ENCODE results near the gene ESPNL.

Gene ESPNL

DNA sequence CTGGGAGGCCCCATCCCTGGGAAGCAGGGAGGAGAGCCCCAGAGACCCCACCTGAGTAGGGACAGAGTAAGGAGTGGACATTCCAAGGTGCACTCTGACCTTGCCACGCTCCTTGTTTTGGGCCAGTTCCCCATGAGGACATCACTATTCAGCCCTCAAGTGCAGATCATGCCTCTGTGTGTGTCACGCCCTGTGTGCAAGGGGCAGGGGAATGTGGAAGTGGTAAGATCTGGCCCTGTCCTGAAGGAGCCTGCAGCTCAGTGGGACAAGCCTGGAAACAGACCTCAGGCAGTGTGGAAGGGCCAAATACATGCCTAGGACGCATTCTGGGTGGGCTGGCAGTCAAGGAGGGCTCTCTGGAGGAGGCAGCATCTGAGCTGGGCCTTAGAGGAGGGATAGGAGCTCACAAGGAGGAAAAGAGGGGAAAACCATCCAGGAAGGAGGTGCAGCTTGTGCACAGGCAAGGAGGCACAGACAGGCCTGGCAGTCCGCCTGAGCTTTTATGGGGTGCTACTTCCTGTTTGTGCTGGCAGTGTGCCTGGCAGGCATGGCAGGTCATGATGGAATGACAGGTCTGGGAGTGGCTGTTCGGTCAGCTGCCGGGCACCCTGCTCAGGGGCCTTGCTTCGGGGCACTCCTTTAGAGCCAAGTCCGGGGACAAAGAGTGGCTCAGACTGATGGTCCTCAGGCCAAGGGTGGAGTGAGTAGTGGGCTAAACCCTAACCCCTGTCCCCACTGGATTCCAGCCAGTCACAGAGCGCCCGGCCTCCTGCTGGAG is 41.6 kb downstream of the ESPNL start:
- no peak for DNase-seq (ENCODE audit: low spot score)

DNA sequence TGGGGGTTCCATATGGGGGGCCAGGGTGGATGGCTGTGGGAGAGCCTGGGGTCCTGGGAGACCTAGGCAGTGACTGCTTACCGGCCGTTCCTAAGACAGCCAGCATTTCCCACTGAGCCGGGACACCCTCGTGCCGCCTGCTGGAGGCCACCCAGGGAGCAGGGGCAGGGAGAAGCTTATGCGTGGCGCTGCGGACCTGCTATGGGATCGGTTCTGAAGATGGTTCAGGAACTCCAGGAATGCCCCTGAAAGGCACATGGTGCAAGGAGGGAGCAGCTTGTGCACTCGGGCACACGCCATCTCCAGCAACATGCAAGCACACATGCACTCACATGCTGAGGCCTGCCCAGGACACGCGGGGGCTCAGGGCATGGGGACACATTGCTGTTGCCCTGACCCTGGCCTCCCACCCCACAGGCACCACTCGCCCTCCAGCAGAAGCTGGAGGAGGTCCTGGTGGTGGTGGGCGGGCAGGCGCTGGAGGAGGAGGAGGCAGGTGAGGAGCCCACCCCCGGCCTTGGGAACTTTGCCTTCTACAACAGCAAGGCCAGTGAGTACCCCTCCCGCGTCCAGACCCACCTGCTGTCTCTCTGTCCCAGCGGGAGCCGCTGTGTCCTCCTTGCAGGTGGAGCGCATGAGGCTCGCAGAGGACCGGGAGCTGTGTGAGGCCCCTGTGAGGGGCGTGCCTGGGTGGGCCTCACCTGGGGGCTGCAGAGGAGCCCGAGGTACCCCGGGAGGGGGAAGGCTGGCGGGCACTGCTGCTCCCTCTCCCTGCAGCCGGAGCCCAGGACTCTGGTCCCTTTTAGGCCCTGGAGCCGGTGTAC is 42.5 kb downstream of the ESPNL start:
- no peak for DNase-seq (ENCODE audit: low spot score)

- DNase-seq (ENCODE audit: low spot score): no peak
These were observed 43.3 kb downstream of the ESPNL start for GRCh38 chr2:238143239-238143951.

- no peak for DNase-seq (ENCODE audit: low spot score)
These were observed 44.1 kb downstream of the ESPNL start for GRCh38 chr2:238144262-238144661.

DNA sequence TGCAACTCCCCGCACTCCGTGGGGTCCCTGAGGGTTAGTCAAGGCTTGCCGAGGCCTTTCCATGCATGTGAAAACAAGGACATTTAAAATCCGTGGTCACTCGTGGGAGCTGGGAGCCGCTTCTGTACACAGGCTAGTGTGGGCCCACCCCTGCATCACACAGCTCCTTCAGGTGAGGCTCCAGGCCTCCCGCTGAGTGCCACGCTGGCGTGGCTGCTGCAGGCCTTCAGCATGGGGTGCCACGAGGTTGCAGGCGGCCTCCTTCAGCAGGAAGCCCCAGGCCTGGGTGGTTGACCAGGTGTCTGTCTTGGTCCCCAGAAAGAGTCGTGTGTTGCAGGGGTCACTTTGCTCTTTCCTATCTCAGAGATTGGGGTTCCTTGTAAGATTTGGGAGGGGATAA is 44.9 kb downstream of the ESPNL start:
- no peak for DNase-seq (ENCODE audit: low spot score)

GRCh38 chr2:238145851-238146250 is 45.7 kb downstream of the ESPNL start:
- DNase-seq (ENCODE audit: low spot score): no peak

DNA sequence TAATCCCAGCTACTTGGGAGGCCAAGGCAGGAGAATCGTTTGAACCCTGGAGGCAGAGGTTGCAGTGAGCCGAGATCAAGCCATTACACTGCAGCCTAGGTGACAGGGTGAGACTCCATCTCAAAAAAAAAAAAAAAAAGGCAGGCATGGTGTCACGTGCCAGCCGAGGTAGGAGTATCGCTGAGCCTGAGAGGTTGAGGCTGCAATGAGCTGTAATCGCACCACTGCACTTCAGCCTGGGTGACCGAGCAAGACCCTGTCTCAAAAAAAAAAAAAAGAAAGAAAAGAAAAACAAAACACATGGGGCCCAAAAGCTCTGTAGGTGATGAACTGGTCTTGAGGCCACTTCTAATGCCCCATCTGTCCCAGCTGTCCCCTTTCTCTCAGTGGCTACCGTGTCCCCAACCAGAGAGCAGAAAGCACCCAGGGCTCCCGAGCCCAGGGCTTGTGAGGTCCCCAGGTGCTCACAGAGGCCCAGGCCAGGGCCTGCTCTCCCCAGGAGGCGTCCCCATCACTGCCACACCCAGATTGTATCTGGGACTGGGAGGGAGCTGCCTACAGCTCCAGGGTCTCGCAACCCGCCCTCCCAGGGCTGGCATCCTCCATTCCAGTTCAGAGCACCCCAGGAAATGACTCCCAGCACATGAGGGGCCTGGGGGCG is 46.9 kb downstream of the ESPNL start:
- no peak for DNase-seq (ENCODE audit: low spot score)

DNA sequence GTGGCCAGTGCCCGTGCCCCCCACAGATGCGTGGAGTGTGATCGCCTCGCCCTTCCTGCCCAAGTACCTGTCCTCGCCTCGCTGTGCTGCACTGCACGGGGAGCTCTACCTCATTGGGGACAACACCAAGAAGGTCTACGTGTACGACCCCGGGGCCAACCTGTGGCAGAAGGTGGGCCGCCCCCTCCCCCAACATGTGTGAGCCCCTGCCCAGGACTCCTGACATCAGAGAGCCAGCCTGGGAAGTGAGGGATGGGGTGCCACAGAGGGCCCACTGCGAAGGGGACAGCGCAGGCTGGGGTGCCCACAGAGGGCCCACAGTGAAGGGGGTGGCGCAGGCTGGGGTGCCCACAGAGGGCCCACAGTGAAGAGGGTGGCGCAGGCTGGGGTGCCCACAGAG is 48.8 kb downstream of the ESPNL start:
- no peak for DNase-seq (ENCODE audit: low spot score)

- DNase-seq (ENCODE audit: low spot score): no peak
These were observed 49.9 kb downstream of the ESPNL start for GRCh38 chr2:238149841-238150572.

- no peak for DNase-seq (ENCODE audit: low spot score)
These were observed 50.5 kb downstream of the ESPNL start for GRCh38 chr2:238150686-238151085.

DNA sequence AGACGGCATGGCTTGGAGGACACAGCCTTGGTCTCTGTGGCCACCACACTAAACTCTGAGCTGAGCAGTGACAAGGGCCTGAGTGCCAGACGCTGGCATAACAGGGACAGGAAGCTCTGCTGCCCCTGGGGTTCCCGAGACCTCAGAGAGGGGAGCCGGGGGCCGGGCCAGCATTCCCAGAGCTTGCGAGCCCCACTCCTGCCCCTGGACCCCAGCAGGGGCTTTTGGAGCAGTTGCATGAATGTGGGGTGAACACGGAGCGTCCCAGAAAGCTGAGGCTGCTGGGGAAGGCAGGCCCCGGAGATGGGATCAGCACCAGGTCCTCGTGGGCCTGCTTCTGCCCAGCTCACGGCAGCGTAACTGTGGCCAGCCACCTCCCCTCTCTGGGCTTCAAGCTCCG is 51.1 kb downstream of the ESPNL start:
- DNase-seq (ENCODE audit: low spot score): no peak

DNA sequence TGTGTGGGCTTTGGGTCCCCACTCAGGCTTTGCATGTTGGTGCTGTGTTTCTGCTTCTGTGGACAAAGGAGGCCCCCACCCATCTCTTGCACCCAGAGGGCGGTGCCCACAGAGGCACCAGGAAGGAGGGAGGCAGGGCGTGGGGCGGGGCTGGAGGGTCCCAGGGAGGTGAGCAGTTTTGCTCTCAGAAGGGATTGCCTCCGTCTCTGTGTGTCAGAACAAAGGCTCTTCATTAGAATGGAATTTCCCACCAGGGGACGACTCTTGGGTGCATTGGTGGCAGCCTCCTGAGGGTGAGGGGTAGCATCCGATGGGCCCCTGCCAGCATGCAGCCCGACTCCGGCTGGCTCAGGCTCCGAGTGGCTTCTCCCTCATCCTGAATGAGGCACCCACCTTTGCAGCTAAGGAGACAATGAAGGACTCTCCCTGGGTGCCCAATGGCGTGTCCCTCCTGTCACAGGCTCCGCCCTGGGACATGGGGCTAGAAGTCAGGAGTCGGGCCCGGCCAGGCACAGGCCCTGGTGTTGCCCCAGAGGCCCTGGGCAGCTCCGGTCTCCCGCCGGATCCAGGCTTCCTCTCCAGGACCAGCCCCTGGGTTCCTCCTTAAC is 51.6 kb downstream of the ESPNL start:
- no peak for DNase-seq (ENCODE audit: low spot score)

DNA sequence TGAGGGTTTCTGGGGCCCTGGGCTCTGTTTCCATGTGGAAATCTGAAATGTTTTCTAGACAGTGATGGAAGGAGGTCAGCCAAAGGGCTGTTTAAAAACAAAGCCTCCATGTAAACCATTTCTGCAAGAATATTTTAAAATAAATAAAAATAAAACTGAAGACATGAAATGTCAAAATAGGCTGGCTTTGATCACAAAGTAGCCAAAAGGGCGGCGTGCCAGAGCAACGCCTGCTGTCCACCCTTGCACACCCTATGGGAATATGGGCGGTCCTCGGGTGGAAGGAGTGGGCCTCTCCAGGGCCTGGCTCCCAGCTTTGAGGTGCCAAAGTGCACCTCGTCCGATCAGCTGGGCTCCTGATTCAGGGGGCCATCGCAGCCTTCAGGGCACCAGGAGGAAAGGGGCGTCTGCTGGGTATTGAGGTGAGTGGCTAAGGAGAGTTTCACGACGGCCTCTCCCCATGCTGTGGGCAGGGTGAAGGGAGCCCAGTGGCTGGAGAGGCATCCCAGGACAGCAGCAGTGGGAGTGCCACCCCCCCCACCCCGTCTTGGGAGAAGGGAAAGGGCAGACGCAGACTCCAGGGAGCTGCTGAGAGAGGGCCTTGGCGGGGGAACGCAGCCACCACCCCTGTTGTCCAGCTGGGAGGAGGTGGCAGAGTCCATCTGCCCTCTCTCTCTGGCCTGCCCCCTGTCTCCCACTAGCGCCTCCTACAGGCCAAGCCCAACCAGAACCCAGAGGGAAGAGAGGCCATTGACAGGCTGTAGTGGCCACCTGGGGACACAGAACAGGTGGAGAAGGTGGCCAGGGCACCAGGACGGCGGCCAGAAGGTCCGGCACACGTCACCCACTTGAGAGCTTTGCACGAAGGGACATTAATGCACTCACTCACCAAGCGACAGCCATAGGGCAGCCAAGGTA is 52.9 kb downstream of the ESPNL start:
- DNase-seq (ENCODE audit: low spot score): no peak

DNA sequence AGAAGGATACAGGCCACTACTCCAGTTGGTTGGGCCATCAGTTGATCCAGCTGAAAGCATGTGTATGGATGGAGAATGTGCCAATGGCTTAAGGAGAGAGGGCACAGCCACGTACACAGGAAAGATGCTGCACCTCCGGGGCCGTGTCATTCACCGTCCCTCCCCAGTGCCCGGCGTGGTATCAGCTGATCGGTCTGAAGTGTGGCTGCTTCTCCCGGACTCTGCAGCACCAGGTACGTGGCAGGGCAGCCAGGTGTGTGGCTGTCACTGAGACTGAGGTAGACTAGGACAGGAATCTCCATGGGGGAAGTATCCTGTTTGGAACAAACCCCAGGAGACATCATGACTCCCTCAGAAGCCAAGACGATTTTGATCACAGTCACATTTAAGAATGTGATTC is 54.4 kb downstream of the ESPNL start:
- DNase-seq (ENCODE audit: low spot score): no peak

- DNase-seq (ENCODE audit: low spot score): no peak
These were observed 55.1 kb downstream of the ESPNL start for GRCh38 chr2:238155051-238155760.

GRCh38 chr2:238155761-238156694 is 55.9 kb downstream of the ESPNL start:
- DNase-seq (ENCODE audit: low spot score): no peak

DNA sequence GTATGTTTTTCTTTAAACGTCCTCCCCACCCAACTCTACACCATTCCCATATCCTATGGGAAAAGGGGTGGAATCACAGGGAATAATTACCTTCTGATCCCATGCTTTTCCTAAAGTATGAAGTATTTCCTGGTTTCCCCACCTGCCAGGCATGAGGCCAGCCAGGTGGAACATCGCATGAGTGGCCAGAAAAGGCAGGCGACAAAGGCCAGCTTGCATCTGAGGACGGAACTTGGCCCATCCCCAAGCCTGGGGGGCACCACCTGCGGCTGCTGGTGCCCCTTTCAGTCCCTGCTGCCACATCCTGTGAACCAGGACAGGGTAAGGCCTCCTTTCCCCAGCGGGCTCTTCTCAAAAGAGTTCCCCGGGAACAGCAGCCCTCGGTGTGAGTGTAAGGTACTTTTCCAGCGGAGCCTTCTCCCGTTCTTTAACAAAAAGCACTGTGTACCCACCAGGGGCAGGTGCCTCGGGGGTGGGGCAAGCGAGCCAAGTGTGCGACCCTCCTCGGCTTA is 57.4 kb downstream of the ESPNL start:
- DNase-seq (ENCODE audit: low spot score): no peak

- no peak for DNase-seq (ENCODE audit: low spot score)
These were observed 57.9 kb downstream of the ESPNL start for GRCh38 chr2:238158018-238158508.
